Esophagus squamous epithelium (tissue), 5 donors: ENCODE results near the gene POLN. TPM values are rescaled to one million over a fixed set of nuclear protein-coding genes. Genes with fewer than 3 reads are reported as not detected.

Experiments
- DNase-seq: peaks from one replicate; lab custom pipeline; 2025; lab: John Stamatoyannopoulos, UW
- H3K27ac ChIP-seq, 4 donors: fragments of 200-600 bp; sonication (generic); one replicate each; pipeline ENCODE4 v1.5.1; 2016 to 2019; ENCODE audit warnings: mild to moderate bottlenecking in 1 of 4
- H3K27me3 ChIP-seq, 4 donors: fragments of 200-600 bp; sonication (generic); 1 replicate in 3 of 4; 2 replicates in 1 of 4; pipeline versions ENCODE4 v1.5.1 to v1.6.0; 2017 to 2021; ENCODE audit warnings: antibody characterized with exemption in 1 of 4
- H3K36me3 ChIP-seq, 3 donors: fragments of 200-600 bp; sonication (generic); one replicate each; pipeline ENCODE4 v1.5.1; 2016 to 2019
- H3K4me1 ChIP-seq, 3 donors: fragments of 200-600 bp; sonication (generic); one replicate each; pipeline ENCODE4 v1.5.1; 2017 to 2019
- H3K4me3 ChIP-seq, 4 donors: fragments of 200-600 bp; sonication (generic); 1 replicate in 3 of 4; 2 replicates in 1 of 4; pipeline ENCODE4 v1.5.1; 2016 to 2019; ENCODE audit warnings: mild to moderate bottlenecking in 2 of 4, moderate library complexity in 1 of 4
- H3K9me3 ChIP-seq, 3 donors: fragments of 200-600 bp; sonication (generic); one replicate each; pipeline ENCODE4 v1.5.1; 2016 to 2019
- POLR2A ChIP-seq, 4 donors: fragments of 450-650 bp; IDR thresholded peaks; one replicate each; pipeline ENCODE4 v1.6.1; 2017; ENCODE audit warnings: antibody characterized with exemption in 4 of 4, mild to moderate bottlenecking in 4 of 4, moderate library complexity in 3 of 4
- WGBS, 2 donors: methylation state at CpG; one replicate each; pipeline ENCODE4 v1.1.5; 2018; 5-methylcytosine and 5-hydroxymethylcytosine counted together
- intact Hi-C: fragments of 100-400 bp; cut with DNase I; formaldehyde crosslinking; loops from one replicate; pipeline ENCODE4 v1.15.0; 2022
- total RNA-seq, 4 donors: library from RNA; depleted of rRNA; stranded (reverse); fragments of >200 nt; gene quantifications; one replicate each; pipeline ENCODE4 v1.1.0, GENCODE V29; 2016
- TF ChIP-seq, protein P1 (sequence below), 6 experiments: fragments of 450-650 bp in 4 of 6; fragments of 200-600 bp in 2 of 6; sonication (generic) in 2 of 6; IDR thresholded peaks; one replicate each; pipeline ENCODE4 v1.5.1; 2016 to 2019; ENCODE audit warnings: antibody characterized with exemption in 6 of 6, mild to moderate bottlenecking in 4 of 6, moderate library complexity in 4 of 6
- donor health status: DM: yes; HTN: yes; CAD: no.

The POLN gene
- total RNA-seq, 4 donors from 2014 or later = 0.19 to 1.5 (median 1.2) TPM

DNA sequence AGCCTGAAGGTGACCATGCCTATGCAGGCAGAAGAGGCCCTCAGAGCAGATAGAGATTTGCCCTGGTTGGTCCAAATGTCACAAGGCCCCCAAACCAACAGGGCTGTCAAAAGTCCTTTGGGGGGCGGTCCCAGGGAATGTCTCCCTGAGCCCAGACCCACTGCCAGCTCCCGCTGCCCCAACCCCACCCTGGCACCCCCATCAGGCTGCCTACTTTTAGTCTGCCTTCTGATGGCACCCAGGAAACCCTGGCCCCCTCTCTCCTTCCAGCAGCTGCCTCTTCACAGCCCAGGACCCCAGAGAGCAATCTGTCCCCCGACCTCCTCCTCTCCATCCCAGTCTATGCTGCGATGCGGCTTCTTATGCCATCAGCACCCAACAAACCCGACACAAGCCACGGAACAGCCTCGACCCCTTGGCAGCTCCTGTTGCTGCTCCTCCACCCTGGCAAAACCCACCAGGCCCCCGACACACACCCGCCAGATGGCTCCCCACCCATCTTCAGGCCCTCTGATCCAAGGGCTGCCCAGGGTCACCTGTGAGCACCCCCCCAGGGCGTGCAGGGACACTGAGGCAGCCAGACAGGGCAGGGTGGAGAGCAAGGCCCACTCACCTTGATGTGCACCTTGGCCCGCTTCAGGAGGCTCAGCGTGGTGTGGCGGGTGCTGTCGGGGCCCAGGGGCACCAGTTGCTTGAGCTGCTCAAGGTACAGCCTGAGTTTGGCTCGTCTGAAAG, 10.0 kb upstream of the POLN start:
- no peak overlapping the region for H3K27ac ChIP-seq
- WGBS, 2 donors = 91 to 92% methylated on average over 2 to 8 of the region's 16 CpGs
- peaks cover 13 to 85% (median 34%) of the 10 kb centered on the region in 3 donors for H3K36me3 ChIP-seq
- H3K27me3 ChIP-seq = no peaks in the 10 kb centered on the region
- intact Hi-C loops = loop anchor here (10.0 kb wide), 1 partner anchor 163 kb away; the partner anchor contains the start of genes CFAP99 and ZFYVE28
- no peak overlapping the region for H3K4me3 ChIP-seq
- DNase-seq = no peak
- H3K4me1 ChIP-seq = peaks cover 18 to 52% (median 24%) of the 10 kb centered on the region in 3 donors
- no peaks in the 10 kb centered on the region for H3K9me3 ChIP-seq
- TF ChIP-seq, protein P1, sequence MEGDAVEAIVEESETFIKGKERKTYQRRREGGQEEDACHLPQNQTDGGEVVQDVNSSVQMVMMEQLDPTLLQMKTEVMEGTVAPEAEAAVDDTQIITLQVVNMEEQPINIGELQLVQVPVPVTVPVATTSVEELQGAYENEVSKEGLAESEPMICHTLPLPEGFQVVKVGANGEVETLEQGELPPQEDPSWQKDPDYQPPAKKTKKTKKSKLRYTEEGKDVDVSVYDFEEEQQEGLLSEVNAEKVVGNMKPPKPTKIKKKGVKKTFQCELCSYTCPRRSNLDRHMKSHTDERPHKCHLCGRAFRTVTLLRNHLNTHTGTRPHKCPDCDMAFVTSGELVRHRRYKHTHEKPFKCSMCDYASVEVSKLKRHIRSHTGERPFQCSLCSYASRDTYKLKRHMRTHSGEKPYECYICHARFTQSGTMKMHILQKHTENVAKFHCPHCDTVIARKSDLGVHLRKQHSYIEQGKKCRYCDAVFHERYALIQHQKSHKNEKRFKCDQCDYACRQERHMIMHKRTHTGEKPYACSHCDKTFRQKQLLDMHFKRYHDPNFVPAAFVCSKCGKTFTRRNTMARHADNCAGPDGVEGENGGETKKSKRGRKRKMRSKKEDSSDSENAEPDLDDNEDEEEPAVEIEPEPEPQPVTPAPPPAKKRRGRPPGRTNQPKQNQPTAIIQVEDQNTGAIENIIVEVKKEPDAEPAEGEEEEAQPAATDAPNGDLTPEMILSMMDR (IDR thresholded peaks at IDR 0.05) = no peak
- no peak for TF ChIP-seq POLR2A (IDR thresholded peaks at IDR 0.05)

DNA sequence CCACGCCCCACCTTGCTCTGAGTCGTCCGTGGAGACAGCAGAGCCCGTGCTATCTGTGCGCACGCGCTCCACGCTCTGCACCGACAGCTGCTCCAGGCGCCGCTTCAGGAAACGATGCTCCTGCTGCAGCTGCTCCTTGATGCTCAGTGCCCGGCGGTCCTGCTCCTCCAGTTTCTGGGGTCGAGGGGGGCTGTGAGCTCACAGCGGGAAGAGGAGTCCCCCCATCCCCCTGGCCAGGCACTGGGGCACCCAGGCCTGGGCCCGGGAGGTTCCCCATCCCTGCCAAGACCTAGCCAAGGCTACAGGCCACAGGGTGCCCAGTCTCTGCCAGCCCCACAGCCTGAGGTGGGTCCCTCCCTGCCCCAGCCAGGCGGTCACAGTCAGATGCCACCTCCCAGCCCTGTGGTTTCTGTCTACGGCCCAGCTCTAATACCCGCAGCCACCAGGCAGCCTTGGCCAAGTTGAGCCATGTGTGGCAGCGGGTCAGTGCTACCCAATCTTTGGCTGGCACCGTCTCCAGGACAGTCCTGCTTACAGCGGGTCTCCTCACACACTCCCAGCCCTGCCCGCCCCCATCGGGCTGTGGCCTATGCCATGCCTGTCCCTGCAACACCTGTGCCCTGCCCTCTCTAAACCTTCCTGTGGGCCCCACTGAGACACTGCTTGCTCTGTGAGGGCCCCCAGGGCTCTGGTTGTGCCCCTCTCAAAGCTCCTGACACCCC, 9.3 kb upstream of the POLN start:
- Histone ChIP-seq H3K27me3 (no peaks in the 10 kb centered on the region), H3K4me3 (no peak overlapping the region), H3K36me3 (peaks cover 13 to 87% (median 34%) of the 10 kb centered on the region in 3 donors), H3K9me3 (no peaks in the 10 kb centered on the region), H3K4me1 (peaks cover 11 to 47% (median 16%) of the 10 kb centered on the region in 3 donors), H3K27ac (no peak overlapping the region)
- DNase-seq = no peak
- intact Hi-C loops = loop anchor here (10.0 kb wide), 1 partner anchor 164 kb away; the partner anchor contains the start of genes CFAP99 and ZFYVE28
- 88 to 92% methylated on average over 10 to 14 of the region's 25 CpGs for WGBS, 2 donors
- TF ChIP-seq, protein P1 (IDR thresholded peaks at IDR 0.05) = no peak
- no peak for TF ChIP-seq POLR2A (IDR thresholded peaks at IDR 0.05)

DNA sequence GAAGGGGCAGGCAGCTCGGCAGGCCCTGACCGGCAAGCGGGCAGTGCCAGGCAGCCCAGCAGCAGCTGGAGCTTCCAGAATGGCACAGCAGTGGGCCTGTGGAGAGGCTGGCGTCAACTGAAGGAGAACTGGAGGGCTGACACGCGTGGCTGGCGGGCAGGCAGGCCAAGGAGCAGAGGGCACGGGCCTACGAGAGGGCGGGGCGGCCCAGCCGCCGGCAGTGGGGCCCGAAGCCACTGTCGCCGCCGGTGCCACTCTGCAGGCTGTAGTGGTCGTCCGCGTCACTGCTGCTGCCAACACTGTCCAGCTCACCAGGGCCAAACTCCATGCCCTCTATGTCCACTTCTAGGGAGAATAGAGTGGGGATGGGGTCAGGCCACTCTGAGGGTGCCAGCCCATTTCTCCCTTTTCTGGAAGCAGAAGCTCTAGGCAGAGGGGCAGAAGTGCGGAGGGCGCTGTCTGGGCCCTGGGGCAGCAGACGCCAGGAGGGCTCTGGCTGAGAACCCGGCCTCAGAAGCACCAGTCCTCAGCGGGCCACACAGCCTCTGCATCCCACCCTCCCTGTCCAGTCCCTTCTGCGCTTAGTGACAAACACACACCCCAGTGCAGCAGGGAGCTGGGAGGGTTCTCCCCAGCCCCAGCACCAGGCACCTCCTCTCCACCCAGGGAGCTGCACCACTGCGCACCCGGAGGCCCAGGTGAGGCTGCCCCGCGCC, 8.6 kb upstream of the POLN start:
- Histone ChIP-seq H3K36me3 (peaks cover 13 to 90% (median 34%) of the 10 kb centered on the region in 3 donors), H3K27ac (no peak overlapping the region), H3K9me3 (no peaks in the 10 kb centered on the region), H3K27me3 (no peaks in the 10 kb centered on the region), H3K4me1 (peaks cover 10 to 47% (median 12%) of the 10 kb centered on the region in 3 donors), H3K4me3 (no peak overlapping the region)
- 91 to 94% methylated on average over 3 to 6 of the region's 30 CpGs for WGBS, 2 donors
- no peak for DNase-seq
- TF ChIP-seq, protein P1 (IDR thresholded peaks at IDR 0.05) = no peak
- TF ChIP-seq POLR2A (IDR thresholded peaks at IDR 0.05) = no peak
- intact Hi-C loops = loop anchor here (10.0 kb wide), 1 partner anchor 164 kb away; the partner anchor contains the start of genes CFAP99 and ZFYVE28

DNA sequence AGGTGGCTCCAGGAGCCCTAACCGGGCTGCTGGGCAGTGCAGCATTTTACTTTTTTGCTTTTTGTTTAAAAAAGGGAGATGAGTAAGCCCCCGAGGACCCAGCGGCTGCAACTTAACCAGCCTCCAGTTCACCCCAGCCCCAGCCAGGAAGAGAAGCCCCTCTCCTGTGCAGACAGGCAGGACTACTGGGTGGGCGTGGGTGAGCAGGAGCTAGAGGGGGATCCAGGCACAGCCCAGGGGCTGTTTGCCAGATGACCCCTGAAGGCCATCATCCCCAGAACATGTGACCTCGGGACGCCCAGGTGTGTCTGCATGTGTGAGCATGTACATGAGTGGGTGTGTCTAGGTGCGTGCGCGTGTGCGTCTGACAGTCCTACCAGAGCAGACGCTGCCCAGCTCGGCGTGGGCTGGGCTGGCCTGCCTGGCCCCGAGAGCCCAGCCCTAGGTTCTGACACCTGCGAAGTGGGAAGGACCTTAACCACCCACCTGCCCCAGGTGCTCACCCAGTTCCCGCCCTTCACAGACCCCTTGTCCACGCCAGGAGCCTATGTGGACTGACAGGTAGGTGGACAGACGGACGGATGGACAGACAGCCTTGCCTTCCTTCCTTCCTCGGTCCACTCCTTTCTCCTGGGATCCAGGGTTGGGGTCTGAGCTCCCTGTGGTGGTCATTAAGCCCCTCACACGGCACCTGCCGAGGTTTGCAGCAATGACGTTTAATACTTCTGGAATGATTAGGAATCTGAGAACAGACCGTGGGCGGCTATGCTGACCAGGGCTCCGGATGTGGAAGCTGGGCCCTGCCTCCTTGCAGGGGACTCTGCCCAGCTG, 7.8 kb upstream of the POLN start:
- Histone ChIP-seq H3K4me3 (no peak overlapping the region), H3K9me3 (no peaks in the 10 kb centered on the region), H3K36me3 (peaks cover 13 to 86% (median 34%) of the 10 kb centered on the region in 3 donors), H3K27me3 (no peaks in the 10 kb centered on the region), H3K27ac (no peak overlapping the region), H3K4me1 (peaks cover 14 to 47% (median 15%) of the 10 kb centered on the region in 3 donors)
- intact Hi-C loops = loop anchor here (10.0 kb wide), 1 partner anchor 165 kb away; the partner anchor contains the start of genes CFAP99 and ZFYVE28
- no peak for DNase-seq
- WGBS, 2 donors = 83 to 85% methylated on average over 2 to 5 of the region's 26 CpGs
- TF ChIP-seq POLR2A (IDR thresholded peaks at IDR 0.05) = no peak
- TF ChIP-seq, protein P1 (IDR thresholded peaks at IDR 0.05) = no peak
